Hepatocyte (in vitro differentiated cells): Measurements from ENCODE around the gene RASSF4. TPM values are rescaled to one million over a fixed set of nuclear protein-coding genes. Genes with fewer than 3 reads are reported as not detected.

Experiments
- DNase-seq: peaks from one replicate; pipeline ENCODE4 v3.0.0-alpha.2; 2016; ENCODE audit warnings: low spot score
- H2AFZ ChIP-seq: fragments of 200-600 bp; sonication (generic); 2 replicates; pipeline ENCODE4 v1.6.0; 2016; ENCODE audit warnings: antibody characterized with exemption, mild to moderate bottlenecking
- H3K27ac ChIP-seq: fragments of 200-600 bp; sonication (generic); 2 replicates; pipeline ENCODE4 v1.5.1; 2016; ENCODE audit warnings: mild to moderate bottlenecking
- H3K27me3 ChIP-seq: fragments of 200-600 bp; sonication (generic); 2 replicates; pipeline ENCODE4 v1.6.1; 2016
- H3K36me3 ChIP-seq: fragments of 200-600 bp; sonication (generic); replicated peaks from 2 replicates; pipeline ENCODE4 v1.5.1; 2016; ENCODE audit warnings: low read depth; ENCODE audit not compliant: insufficient read depth
- H3K4me1 ChIP-seq: fragments of 200-600 bp; sonication (generic); 2 replicates; pipeline ENCODE4 v1.5.1; 2016; ENCODE audit warnings: mild to moderate bottlenecking, moderate library complexity; ENCODE audit not compliant: insufficient read depth
- H3K4me2 ChIP-seq: fragments of 200-600 bp; sonication (generic); 2 replicates; pipeline ENCODE4 v1.6.0; 2016
- H3K4me3 ChIP-seq: fragments of 200-600 bp; sonication (generic); 2 replicates; pipeline ENCODE4 v1.5.1; 2016; ENCODE audit warnings: mild to moderate bottlenecking
- H3K79me2 ChIP-seq: fragments of 200-600 bp; sonication (generic); 2 replicates; pipeline ENCODE4 v1.6.0; 2017; ENCODE audit warnings: mild to moderate bottlenecking
- H3K9me2 ChIP-seq: fragments of 200-600 bp; sonication (generic); replicated peaks from 2 replicates; pipeline ENCODE4 v1.6.0; 2017; ENCODE audit warnings: mild to moderate bottlenecking; ENCODE audit not compliant: insufficient read depth
- H3K9me3 ChIP-seq: fragments of 200-600 bp; sonication (generic); 2 replicates; pipeline ENCODE4 v1.5.1; 2016; ENCODE audit warnings: low read depth, mild to moderate bottlenecking
- H4K20me1 ChIP-seq: fragments of 200-600 bp; sonication (generic); 2 replicates; pipeline ENCODE4 v1.6.0; 2016; ENCODE audit warnings: mild to moderate bottlenecking; ENCODE audit not compliant: insufficient read depth, poor library complexity, severe bottlenecking
- CTCF ChIP-seq: fragments of 200-600 bp; sonication (generic); IDR thresholded peaks from 2 replicates; pipeline ENCODE4 v1.5.1; 2016; ENCODE audit warnings: antibody characterized with exemption, mild to moderate bottlenecking; ENCODE audit not compliant: poor library complexity
- EZH2 ChIP-seq: fragments of 200-600 bp; sonication (generic); IDR thresholded peaks from 2 replicates; pipeline ENCODE4 v1.6.1; 2016; ENCODE audit warnings: antibody characterized with exemption, mild to moderate bottlenecking, borderline replicate concordance
- EZH2phosphoT487 ChIP-seq: fragments of 200-600 bp; sonication (generic); IDR thresholded peaks from one replicate; pipeline ENCODE4 v1.6.1; 2018; ENCODE audit warnings: antibody characterized with exemption, mild to moderate bottlenecking, low read depth, moderate library complexity; ENCODE audit not compliant: unreplicated experiment, severe bottlenecking
- WGBS: methylation state at CpG from one replicate; pipeline ENCODE4 v1.1.6; 2016; ENCODE audit warnings: low lambda C conversion rate; ENCODE audit errors: missing lambda C conversion rate; 5-methylcytosine and 5-hydroxymethylcytosine counted together
- polyA plus RNA-seq: library from polyadenylated mRNA; unstranded; fragments of >200 nt; fragmentation: Nextera tagmentation; extraction: Ambion mirVana; gene quantifications from 2 replicates; pipeline ENCODE4 v1.2.1, GENCODE V29; 2016
- total RNA-seq: library from RNA; depleted of rRNA; stranded (reverse); fragments of >200 nt; gene quantifications from 2 replicates; pipeline ENCODE4 v1.2.3, GENCODE V29; 2014

Gene RASSF4
- total and polyA plus RNA-seq, 2 experiments from 2014 or later = 19.2 to 20.1 TPM

- H3K36me3 ChIP-seq = no peaks in the 10 kb centered on the region
- no peak overlapping the region for H3K4me2 ChIP-seq
- WGBS = 93% methylated on average over 6 of the region's 6 CpGs
- no peak overlapping the region for H2AFZ ChIP-seq
- H3K79me2 ChIP-seq = peaks cover 8% of the 10 kb centered on the region
- H3K27me3 ChIP-seq = no peaks in the 10 kb centered on the region
- H3K4me1 ChIP-seq = peaks cover 28% of the 10 kb centered on the region
- DNase-seq = no peak
- no peaks in the 10 kb centered on the region for H4K20me1 ChIP-seq
- no peak overlapping the region for H3K4me3 ChIP-seq
- TF ChIP-seq EZH2phosphoT487 = no peak
- no peak for TF ChIP-seq CTCF
- no peak for TF ChIP-seq EZH2
- H3K9me3 ChIP-seq = no peaks in the 10 kb centered on the region
- peak overlapping the region; percentile 66 for H3K27ac ChIP-seq
- no peaks in the 10 kb centered on the region for H3K9me2 ChIP-seq
Measured at GRCh38 chr10:44997105-44997748, 37.6 kb downstream of the RASSF4 start.

GRCh38 chr10:44998146-44998631 lies 38.6 kb downstream of the RASSF4 start:
- Histone ChIP-seq H3K27me3 (no peaks in the 10 kb centered on the region), H3K79me2 (peaks cover 18% of the 10 kb centered on the region), H3K9me3 (no peaks in the 10 kb centered on the region), H3K4me2 (no peak overlapping the region), H3K9me2 (no peaks in the 10 kb centered on the region), H3K27ac (no peak overlapping the region), H2AFZ (no peak overlapping the region), H3K4me1 (peaks cover 33% of the 10 kb centered on the region), H3K4me3 (no peak overlapping the region), H4K20me1 (no peaks in the 10 kb centered on the region), H3K36me3 (no peaks in the 10 kb centered on the region)
- 85% methylated on average over 6 of the region's 6 CpGs for WGBS
- no peak for DNase-seq
- TF ChIP-seq CTCF (no peak), EZH2phosphoT487 (no peak), EZH2 (no peak)

- 58% methylated on average over 12 of the region's 12 CpGs for WGBS
- no peaks in the 10 kb centered on the region for H3K27me3 ChIP-seq
- peak overlapping the region; percentile 98 for H3K27ac ChIP-seq
- peak overlapping the region; percentile 100 for H2AFZ ChIP-seq
- peaks cover 28% of the 10 kb centered on the region for H3K4me1 ChIP-seq
- H3K79me2 ChIP-seq = peaks cover 34% of the 10 kb centered on the region
- peak overlapping the region; percentile 86 for H3K4me3 ChIP-seq
- no peak for DNase-seq
- H3K4me2 ChIP-seq = peak overlapping the region; percentile 96
- H3K9me3 ChIP-seq = no peaks in the 10 kb centered on the region
- no peaks in the 10 kb centered on the region for H3K9me2 ChIP-seq
- TF ChIP-seq EZH2phosphoT487 (no peak), EZH2 (no peak), CTCF (no peak)
- no peaks in the 10 kb centered on the region for H3K36me3 ChIP-seq
- no peaks in the 10 kb centered on the region for H4K20me1 ChIP-seq
Measured at GRCh38 chr10:45000138-45000751, 40.6 kb downstream of the RASSF4 start.
